HG03439 (cell line): ENCODE measurements around the gene ARID1B.

Source experiments
- ATAC-seq: cut with Tn5 transposase; IDR thresholded peaks from one replicate; pipeline ENCODE4 v1.9.1; 2021; ENCODE audit warnings: mild to moderate bottlenecking, moderate library complexity; ENCODE audit not compliant: unreplicated experiment

Gene ARID1B

DNA sequence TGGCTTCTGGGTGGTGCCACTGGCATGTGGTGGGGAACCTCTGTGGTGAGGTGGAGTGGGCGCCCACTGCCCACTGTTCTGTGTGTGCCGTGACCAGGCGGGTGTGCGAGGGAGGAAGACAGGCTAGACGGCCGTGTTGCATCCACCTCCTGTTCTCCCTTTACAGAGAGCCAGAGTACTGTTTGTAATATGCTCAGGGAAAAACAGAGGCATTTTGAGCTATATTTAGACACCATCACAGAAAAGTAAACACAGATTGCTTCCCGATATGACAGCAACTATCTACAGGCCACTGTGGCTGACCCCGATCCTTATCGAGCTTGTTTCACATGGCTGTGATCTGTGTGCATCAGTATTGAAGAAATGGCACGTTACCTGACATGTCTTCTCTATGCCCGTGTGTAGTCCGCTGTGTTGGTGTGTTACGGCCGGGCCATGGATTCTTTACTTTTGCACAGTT lies 45.6 kb downstream of the ARID1B start:
- ATAC-seq = no peak

DNA sequence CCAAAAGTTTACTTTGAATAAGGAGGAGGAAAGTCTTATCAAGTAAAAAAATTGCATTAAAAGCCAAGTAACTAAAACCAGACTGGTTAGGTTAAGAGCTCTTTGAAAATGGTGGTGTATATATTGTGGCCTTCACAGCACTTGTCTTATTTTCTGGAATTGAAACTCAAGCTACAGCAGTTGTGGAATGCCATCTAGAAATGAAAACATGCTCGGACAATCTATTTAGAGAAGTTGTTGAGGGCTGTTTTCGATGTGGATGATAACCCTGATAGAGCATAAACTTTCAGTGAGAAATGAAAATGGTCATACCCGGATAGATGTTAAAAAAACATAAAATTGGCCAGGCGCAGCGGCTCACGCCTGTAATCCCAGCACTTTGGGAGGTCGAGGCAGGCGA lies 47.0 kb downstream of the ARID1B start:
- no peak for ATAC-seq

DNA sequence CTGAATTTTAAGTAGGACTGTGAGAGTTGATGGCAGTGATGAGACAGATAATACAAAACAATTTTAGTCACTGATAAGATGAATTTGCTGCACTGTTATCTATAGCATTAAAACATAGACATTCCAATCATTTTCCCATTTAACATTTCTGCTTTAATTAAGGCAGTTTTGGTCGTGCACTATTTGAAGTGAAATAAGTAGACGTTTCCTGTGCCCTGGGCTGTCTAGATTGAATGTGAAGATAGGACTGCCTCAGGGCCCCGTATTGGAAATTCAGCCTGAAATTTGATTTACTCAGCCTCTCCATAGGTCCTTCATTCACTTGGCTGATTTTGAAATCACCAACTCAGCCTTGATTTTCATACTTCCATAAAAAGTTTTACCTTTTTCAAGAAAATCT lies 48.3 kb downstream of the ARID1B start:
- no peak for ATAC-seq

GRCh38 chr6:156826290-156826955 lies 49.2 kb downstream of the ARID1B start:
- ATAC-seq = no peak

- ATAC-seq = no peak
Measured at GRCh38 chr6:156827382-156827781, 50.2 kb downstream of the ARID1B start.

GRCh38 chr6:156828280-156828703 lies 51.1 kb downstream of the ARID1B start:
- no peak for ATAC-seq

- no peak for ATAC-seq
Measured at GRCh38 chr6:156830126-156830525, 52.9 kb downstream of the ARID1B start.

DNA sequence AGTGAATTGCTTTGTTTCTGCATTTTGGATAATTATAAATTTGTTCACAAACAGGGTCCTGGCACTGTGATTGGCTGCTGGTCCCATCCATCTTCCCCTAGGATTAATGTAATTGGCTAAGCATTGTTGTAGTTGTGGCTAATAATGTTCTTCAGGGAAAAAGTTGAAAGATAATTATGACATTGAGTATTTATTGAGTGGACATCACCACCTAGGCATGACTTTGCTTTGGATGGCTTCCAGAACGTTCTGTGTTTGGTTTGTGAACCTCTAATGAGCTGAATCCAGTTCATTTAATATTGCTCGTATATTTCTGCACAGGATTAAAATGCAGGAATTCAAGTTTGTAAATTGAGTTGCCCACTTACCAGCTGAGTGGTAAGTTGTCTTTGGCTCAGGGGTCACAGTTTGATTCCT lies 55.1 kb downstream of the ARID1B start:
- no peak for ATAC-seq

DNA sequence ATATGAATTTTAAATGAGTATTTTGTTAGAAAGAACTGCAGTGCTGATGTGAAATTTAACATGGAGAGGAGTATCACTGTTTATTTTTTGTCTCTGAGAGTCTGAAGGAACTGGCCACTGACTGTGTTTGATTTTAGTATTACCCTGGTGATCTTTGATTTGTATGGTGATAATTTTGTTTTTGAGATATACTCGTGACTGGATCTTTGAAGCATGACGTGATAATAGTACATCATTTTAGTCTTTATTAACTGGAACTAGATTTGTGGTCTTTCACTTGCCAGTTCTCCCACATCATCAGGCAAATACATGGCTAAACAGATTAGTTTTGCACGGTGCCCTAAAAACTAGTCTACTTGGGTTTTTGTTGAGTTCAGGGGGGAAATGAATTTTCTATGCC lies 55.5 kb downstream of the ARID1B start:
- ATAC-seq = no peak

- no peak for ATAC-seq
Measured at GRCh38 chr6:156833755-156834154, 56.6 kb downstream of the ARID1B start.

DNA sequence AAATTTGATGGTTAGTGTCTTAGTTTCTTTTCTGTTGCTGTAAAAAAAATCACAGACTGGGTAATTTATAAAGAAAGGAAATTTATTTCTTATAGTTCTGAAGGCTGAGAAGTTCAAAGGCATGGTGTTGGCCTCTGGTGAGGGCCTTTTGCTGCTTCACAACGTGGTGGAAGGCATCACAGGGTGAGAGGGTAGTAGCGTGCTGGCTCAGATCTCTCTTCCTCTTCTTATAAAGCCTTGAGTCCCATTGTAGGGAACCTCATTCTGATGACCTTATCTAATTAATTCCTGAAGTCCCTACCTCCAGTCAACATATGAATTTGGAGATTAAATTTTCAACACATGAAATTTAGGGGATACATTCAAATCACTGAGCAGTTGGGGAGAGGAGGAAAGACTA lies 62.0 kb downstream of the ARID1B start:
- ATAC-seq = no peak

DNA sequence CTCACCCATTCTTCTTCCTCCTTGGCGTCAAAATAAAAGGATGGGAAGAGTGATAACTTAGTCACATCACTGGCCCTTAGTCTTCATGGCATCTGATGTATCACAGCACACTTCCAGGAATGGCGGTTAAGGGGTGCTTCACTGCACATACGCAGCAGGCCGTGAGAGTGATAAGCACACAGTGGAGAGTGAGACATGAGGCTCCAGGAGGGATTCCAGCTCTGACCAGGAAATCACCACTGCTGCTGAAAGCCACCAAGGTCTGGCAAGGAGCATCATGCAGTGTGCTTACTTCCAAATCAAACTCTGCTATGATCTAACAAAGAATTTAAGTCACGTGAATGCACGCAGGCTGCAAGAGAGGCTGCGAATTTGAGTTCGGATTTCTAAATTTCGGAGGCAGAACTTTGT lies 62.4 kb downstream of the ARID1B start:
- no peak for ATAC-seq

DNA sequence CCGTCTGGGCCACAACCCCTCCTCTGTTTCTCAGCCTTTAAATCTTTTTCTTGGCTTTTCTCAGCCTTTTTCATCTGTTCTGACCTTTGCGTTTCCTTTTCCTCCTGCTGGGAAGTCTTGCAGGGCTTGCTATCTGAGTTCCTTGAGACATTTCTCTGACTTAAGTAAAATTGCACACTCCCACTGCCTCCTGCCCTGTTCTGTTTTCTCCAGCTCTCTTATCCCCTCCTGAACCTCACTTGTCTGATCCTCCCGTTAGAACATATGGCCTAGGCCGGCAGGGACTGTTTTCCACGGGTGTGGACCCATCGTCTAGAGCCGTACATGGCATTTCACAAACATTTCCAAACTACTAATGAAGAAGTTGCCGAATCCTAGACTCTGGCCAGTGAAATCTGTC lies 63.0 kb downstream of the ARID1B start:
- ATAC-seq = no peak

- no peak for ATAC-seq
Measured at GRCh38 chr6:156840606-156841005, 63.4 kb downstream of the ARID1B start.

- no peak for ATAC-seq
Measured at GRCh38 chr6:156841508-156841907, 64.3 kb downstream of the ARID1B start.

DNA sequence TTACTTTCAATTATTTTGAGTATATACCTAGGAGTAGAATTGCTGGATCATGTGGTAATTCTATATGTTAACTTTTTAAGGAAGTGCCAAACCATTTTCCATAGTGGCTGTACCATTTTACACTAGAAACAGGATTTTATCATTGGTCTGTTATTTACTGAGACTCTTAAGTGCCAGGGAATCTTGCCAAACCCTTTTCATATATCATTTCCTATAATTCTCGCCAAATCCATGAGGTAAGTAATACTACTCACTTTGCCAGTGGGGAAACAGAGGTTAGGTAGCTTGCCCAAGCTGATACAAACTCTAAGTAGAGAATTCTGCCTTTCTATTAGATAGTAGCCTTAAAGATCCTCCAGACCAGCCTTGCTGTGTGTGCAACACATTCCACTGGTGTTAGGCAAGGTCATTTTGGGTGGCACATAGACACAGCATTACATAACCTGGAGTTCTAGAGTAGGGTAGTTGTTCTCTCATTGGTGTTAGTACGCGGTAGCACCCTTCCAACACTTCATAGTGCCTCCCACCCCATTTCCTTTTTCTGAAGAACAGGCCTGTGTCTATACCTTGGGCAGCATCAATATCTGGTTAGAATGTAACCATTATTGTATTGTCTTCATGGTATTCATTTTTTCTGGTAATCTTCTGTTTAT lies 65.5 kb downstream of the ARID1B start:
- ATAC-seq = no peak

GRCh38 chr6:156844089-156844488 lies 66.9 kb downstream of the ARID1B start:
- ATAC-seq = no peak

GRCh38 chr6:156845454-156846155 lies 68.4 kb downstream of the ARID1B start:
- no peak for ATAC-seq

- ATAC-seq = no peak
Measured at GRCh38 chr6:156846845-156847599, 69.8 kb downstream of the ARID1B start.

DNA sequence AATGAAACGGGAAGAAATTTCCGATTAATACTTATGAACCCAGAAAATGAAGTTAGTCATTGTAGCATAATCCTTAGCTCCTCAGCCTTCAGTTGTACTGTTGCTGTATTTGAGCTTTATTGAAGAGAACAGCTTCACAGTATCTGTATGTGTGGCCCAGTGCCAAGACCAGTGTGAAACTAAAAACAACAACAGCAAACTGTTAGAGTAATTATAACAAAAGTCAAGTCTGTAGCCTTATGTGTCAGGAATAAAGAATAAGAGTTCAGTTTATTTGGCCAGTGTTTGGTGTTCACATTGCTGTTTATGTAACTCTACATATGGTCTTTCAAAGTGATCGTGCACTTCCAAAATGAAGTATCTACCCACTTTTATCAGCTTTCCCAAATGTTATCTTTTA lies 70.9 kb downstream of the ARID1B start:
- ATAC-seq = no peak

GRCh38 chr6:156848533-156848932 lies 71.4 kb downstream of the ARID1B start:
- no peak for ATAC-seq
